HS-27A (cell line): ENCODE results near the gene RASL12.
"Not testable (repeated sequence)": the region's sequence is repeated elsewhere in the genome, so short reads cannot be mapped to it uniquely, and the experiment has no call there.

Experiments used
- DNase-seq: peaks from one replicate; pipeline ENCODE4 v3.0.0-alpha.2; 2012; ENCODE audit warnings: low read depth, missing footprints

RASL12 gene

GRCh38 chr15:65056106-65056505 is 11.7 kb downstream of the RASL12 start:
- no peak for DNase-seq

GRCh38 chr15:65055201-65055870 is 12.5 kb downstream of the RASL12 start:
- DNase-seq, result no peak

- DNase-seq, result no peak
Measured at GRCh38 chr15:65054333-65055200, 13.2 kb downstream of the RASL12 start.

GRCh38 chr15:65052956-65053355 is 14.8 kb downstream of the RASL12 start:
- no peak for DNase-seq

GRCh38 chr15:65051266-65051665 is 16.5 kb downstream of the RASL12 start:
- DNase-seq, result no peak

GRCh38 chr15:65050270-65050669 is 17.5 kb downstream of the RASL12 start:
- DNase-seq, result no peak

GRCh38 chr15:65049418-65049840 is 18.4 kb downstream of the RASL12 start:
- DNase-seq, result peak; percentile 73

- no peak for DNase-seq
Measured at GRCh38 chr15:65048241-65048640, 19.6 kb downstream of the RASL12 start.

- no peak for DNase-seq
Measured at GRCh38 chr15:65044724-65045481, 22.9 kb downstream of the RASL12 start, which contains the start of gene SLC51B. SLC51B (plus strand) TSS chr15:65045387; CDS start chr15:65050005, 4,618 bp downstream.

GRCh38 chr15:65044218-65044617 is 23.6 kb downstream of the RASL12 start:
- not testable (repeated sequence) for DNase-seq

GRCh38 chr15:65042776-65043327 is 24.9 kb downstream of the RASL12 start:
- no peak for DNase-seq

- DNase-seq, result no peak
Measured at GRCh38 chr15:65041787-65042186, 26.0 kb downstream of the RASL12 start.

- DNase-seq, result no peak
Measured at GRCh38 chr15:65040461-65040860, 27.3 kb downstream of the RASL12 start.

- DNase-seq, result no peak
Measured at GRCh38 chr15:65038836-65039235, 29.0 kb downstream of the RASL12 start.

- no peak for DNase-seq
Measured at GRCh38 chr15:65038428-65038827, 29.4 kb downstream of the RASL12 start.

- no peak for DNase-seq
Measured at GRCh38 chr15:65037309-65037708, 30.5 kb downstream of the RASL12 start.

- no peak for DNase-seq
Measured at GRCh38 chr15:65034719-65035118, 33.1 kb downstream of the RASL12 start.

GRCh38 chr15:65033659-65034269 is 34.0 kb downstream of the RASL12 start:
- no peak for DNase-seq

- no peak for DNase-seq
Measured at GRCh38 chr15:65032801-65033537, 34.8 kb downstream of the RASL12 start.

GRCh38 chr15:65029736-65030208 is 38.0 kb downstream of the RASL12 start:
- no peak for DNase-seq
